ENCODE measurements around the gene PREPL.

DNA sequence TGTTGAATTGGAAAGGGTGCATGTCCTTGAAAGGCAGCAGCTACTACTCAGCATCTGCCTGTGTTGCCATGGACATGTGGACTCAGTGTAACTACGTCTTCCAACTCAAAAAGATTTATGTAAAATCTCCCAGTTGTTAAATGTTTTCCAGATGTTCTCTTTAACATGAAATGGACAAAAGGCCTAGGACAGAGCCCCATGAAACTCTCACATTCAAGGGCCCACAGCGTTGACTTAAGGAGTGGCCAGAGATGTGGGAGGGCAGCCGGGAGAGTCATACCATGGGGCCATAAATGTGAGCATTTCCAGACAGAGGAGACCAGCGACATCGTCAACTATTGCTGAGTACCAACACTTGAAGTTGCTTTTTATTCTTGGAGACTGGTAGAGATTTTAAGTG, 76.1 kb downstream of the PREPL start:
- TF ChIP-seq, protein P1, sequence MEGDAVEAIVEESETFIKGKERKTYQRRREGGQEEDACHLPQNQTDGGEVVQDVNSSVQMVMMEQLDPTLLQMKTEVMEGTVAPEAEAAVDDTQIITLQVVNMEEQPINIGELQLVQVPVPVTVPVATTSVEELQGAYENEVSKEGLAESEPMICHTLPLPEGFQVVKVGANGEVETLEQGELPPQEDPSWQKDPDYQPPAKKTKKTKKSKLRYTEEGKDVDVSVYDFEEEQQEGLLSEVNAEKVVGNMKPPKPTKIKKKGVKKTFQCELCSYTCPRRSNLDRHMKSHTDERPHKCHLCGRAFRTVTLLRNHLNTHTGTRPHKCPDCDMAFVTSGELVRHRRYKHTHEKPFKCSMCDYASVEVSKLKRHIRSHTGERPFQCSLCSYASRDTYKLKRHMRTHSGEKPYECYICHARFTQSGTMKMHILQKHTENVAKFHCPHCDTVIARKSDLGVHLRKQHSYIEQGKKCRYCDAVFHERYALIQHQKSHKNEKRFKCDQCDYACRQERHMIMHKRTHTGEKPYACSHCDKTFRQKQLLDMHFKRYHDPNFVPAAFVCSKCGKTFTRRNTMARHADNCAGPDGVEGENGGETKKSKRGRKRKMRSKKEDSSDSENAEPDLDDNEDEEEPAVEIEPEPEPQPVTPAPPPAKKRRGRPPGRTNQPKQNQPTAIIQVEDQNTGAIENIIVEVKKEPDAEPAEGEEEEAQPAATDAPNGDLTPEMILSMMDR (IDR thresholded peaks at IDR 0.05; ENCODE audit: low read depth, low read length) = no peak
- no peak for TF ChIP-seq EZH2phosphoT487 (IDR thresholded peaks at IDR 0.05; ENCODE audit: low read depth)
